H1 (cell line): ENCODE data around the gene ARHGAP42. TPM values are rescaled to one million over a fixed set of nuclear protein-coding genes. Genes with fewer than 3 reads are reported as not detected.
A peak's percentile ranks its signal among the peaks of the same experiment; 100 is the strongest.

ENCODE experiments used
- CTCF ChIA-PET: fragments of 300-600 bp; sonication (Branson Sonifier 250); formaldehyde crosslinking; loops from one replicate; lab custom pipeline; 2021; ENCODE audit not compliant: partially characterized antibody; lab: Charles Lee
- POLR2A ChIA-PET: fragments of 300-600 bp; sonication (Branson Sonifier 250); formaldehyde crosslinking; loops from one replicate; lab custom pipeline; 2021; ENCODE audit warnings: inconsistent platforms; ENCODE audit not compliant: partially characterized antibody; lab: Charles Lee
- DNase-seq, 2 experiments: peaks; one replicate each; pipeline versions ENCODE4 v3.0.0 to v3.0.0-alpha.2; 2010 to 2022; ENCODE audit warnings: low spot score in 2 of 2, low read depth in 1 of 2, mixed read lengths in 1 of 2
- FAIRE-seq: peaks from 2 replicates; lab custom pipeline; 2011; peaks lifted over from hg19 to GRCh38; lab: Jason Lieb, UNC
- H2AFZ ChIP-seq: 2 replicates; pipeline ENCODE4 v1.8.1; 2012; ENCODE audit warnings: low read length, inconsistent platforms
- H2AK5ac ChIP-seq: 2 replicates; pipeline ENCODE4 v1.6.1; 2013; ENCODE audit warnings: low read depth, low read length
- H2BK120ac ChIP-seq: replicated peaks from 2 replicates; pipeline ENCODE3; 2013; ENCODE audit warnings: low read depth, low read length, inconsistent platforms
- H2BK12ac ChIP-seq: 2 replicates; pipeline ENCODE4 v1.6.1; 2013; ENCODE audit warnings: low read depth, low read length
- H2BK15ac ChIP-seq: 2 replicates; pipeline ENCODE4 v1.6.1; 2013; ENCODE audit warnings: low read length
- H2BK20ac ChIP-seq: 2 replicates; pipeline ENCODE4 v1.6.1; 2013; ENCODE audit warnings: low read length
- H2BK5ac ChIP-seq: 2 replicates; pipeline ENCODE4 v1.6.1; 2013; ENCODE audit warnings: low read depth, low read length
- H3K14ac ChIP-seq: 2 replicates; pipeline ENCODE4 v1.6.1; 2013; ENCODE audit warnings: inconsistent platforms; ENCODE audit not compliant: insufficient read length
- H3K18ac ChIP-seq: 2 replicates; pipeline ENCODE4 v1.6.1; 2013; ENCODE audit warnings: low read length; ENCODE audit errors: extremely low read depth
- H3K23ac ChIP-seq: 2 replicates; pipeline ENCODE4 v1.6.1; 2013; ENCODE audit warnings: inconsistent platforms; ENCODE audit not compliant: insufficient read length
- H3K23me2 ChIP-seq: 2 replicates; pipeline ENCODE4 v1.6.1; 2013; ENCODE audit warnings: low read depth, low read length
- H3K27ac ChIP-seq: 2 replicates; pipeline ENCODE4 v1.6.1; 2011; ENCODE audit warnings: low read depth, low read length, inconsistent platforms
- H3K27me3 ChIP-seq, 4 experiments: replicated peaks in 1 of 4; 1 replicate in 1 of 4; 2 replicates in 3 of 4; pipeline versions ENCODE4 v1.6.1 to v1.8.1; 2011 to 2013; ENCODE audit warnings: low read length in 3 of 4, mild to moderate bottlenecking in 3 of 4, inconsistent platforms in 2 of 4, mixed read lengths in 2 of 4, moderate library complexity in 1 of 4; ENCODE audit not compliant: control insufficient read depth in 3 of 4, insufficient read depth in 3 of 4; ENCODE audit errors: extremely low read depth in 1 of 4
- H3K36me3 ChIP-seq, 4 experiments: 2 replicates each; pipeline versions ENCODE4 v1.6.1 to v1.8.1; 2011 to 2013; ENCODE audit warnings: mild to moderate bottlenecking in 4 of 4, low read length in 3 of 4, moderate library complexity in 2 of 4, control low read depth in 1 of 4, inconsistent platforms in 1 of 4; ENCODE audit not compliant: insufficient read depth in 4 of 4, control insufficient read depth in 2 of 4
- H3K4ac ChIP-seq: replicated peaks from 2 replicates; pipeline ENCODE3; 2013; ENCODE audit warnings: low read length, low read depth, mixed read lengths, inconsistent platforms; ENCODE audit not compliant: insufficient read length
- H3K4me1 ChIP-seq, 4 experiments: replicated peaks in 1 of 4; 1 replicate in 1 of 4; 2 replicates in 3 of 4; pipeline versions ENCODE4 v1.6.1 to v1.8.1; 2011 to 2013; ENCODE audit warnings: low read length in 3 of 4, inconsistent platforms in 2 of 4, mixed read lengths in 1 of 4; ENCODE audit not compliant: insufficient read depth in 4 of 4, control insufficient read depth in 3 of 4
- H3K4me2 ChIP-seq, 2 experiments: 2 replicates each; pipeline versions ENCODE4 v1.6.1 to v1.8.1; 2011 to 2013; ENCODE audit warnings: low read depth in 2 of 2, low read length in 2 of 2, control low read depth in 1 of 2, inconsistent platforms in 1 of 2, mild to moderate bottlenecking in 1 of 2; ENCODE audit not compliant: insufficient read depth in 1 of 2
- H3K4me3 ChIP-seq, 4 experiments: fragments of 200-600, 300-600 bp in 1 of 4; sonication (generic), shearing (Covaris generic), sonication (Bioruptor Twin) in 1 of 4; 2 replicates each; pipeline versions ENCODE4 v1.5.1 to v1.8.1; 2011 to 2016; ENCODE audit warnings: low read length in 4 of 4, low read depth in 3 of 4, control low read depth in 2 of 4, inconsistent platforms in 2 of 4, mild to moderate bottlenecking in 2 of 4, mixed read lengths in 1 of 4, moderate library complexity in 1 of 4; ENCODE audit not compliant: insufficient read depth in 2 of 4; ENCODE audit errors: extremely low read depth in 1 of 4
- H3K56ac ChIP-seq: replicated peaks from 2 replicates; pipeline ENCODE3; 2013; ENCODE audit warnings: low read depth, mild to moderate bottlenecking, mixed read lengths, low read length, inconsistent platforms; ENCODE audit not compliant: insufficient read length
- H3K79me1 ChIP-seq: 2 replicates; pipeline ENCODE4 v1.6.1; 2013; ENCODE audit warnings: low read depth, low read length, control low read depth
- H3K79me2 ChIP-seq, 2 experiments: 2 replicates each; pipeline versions ENCODE4 v1.6.1 to v1.8.1; 2012 to 2013; ENCODE audit warnings: low read length in 2 of 2, mild to moderate bottlenecking in 2 of 2, inconsistent platforms in 1 of 2; ENCODE audit not compliant: insufficient read depth in 2 of 2, control insufficient read depth in 1 of 2
- H3K9ac ChIP-seq, 4 experiments: replicated peaks in 1 of 4; 1 replicate in 1 of 4; 2 replicates in 3 of 4; pipeline versions ENCODE4 v1.6.1 to v1.8.1; 2011 to 2013; ENCODE audit warnings: low read depth in 3 of 4, low read length in 3 of 4, control low read depth in 2 of 4, mild to moderate bottlenecking in 2 of 4, moderate library complexity in 2 of 4, inconsistent platforms in 1 of 4; ENCODE audit errors: extremely low read depth in 1 of 4
- H3K9me3 ChIP-seq, 2 experiments: 2 replicates each; pipeline versions ENCODE4 v1.6.1 to v1.8.1; 2012 to 2013; ENCODE audit warnings: mild to moderate bottlenecking in 2 of 2, moderate library complexity in 2 of 2, control low read depth in 1 of 2, inconsistent platforms in 1 of 2, low read depth in 1 of 2, low read length in 1 of 2, mixed read lengths in 1 of 2; ENCODE audit not compliant: insufficient read depth in 2 of 2
- H4K20me1 ChIP-seq, 2 experiments: replicated peaks in 1 of 2; 2 replicates each; pipeline versions ENCODE3 to v1.8.1; 2011 to 2013; ENCODE audit warnings: inconsistent platforms in 2 of 2, low read length in 2 of 2, mild to moderate bottlenecking in 1 of 2; ENCODE audit not compliant: insufficient read depth in 2 of 2, control insufficient read depth in 1 of 2
- H4K5ac ChIP-seq: 2 replicates; pipeline ENCODE4 v1.6.1; 2013; ENCODE audit warnings: low read length, low read depth, mixed read lengths, inconsistent platforms; ENCODE audit not compliant: insufficient read length
- H4K8ac ChIP-seq: 2 replicates; pipeline ENCODE4 v1.8.0; 2013; ENCODE audit warnings: mild to moderate bottlenecking, moderate library complexity, low read length, inconsistent platforms; ENCODE audit not compliant: insufficient read depth; ENCODE audit errors: extremely low read depth
- H4K91ac ChIP-seq: replicated peaks from 2 replicates; pipeline ENCODE3; 2013; ENCODE audit warnings: low read length, mixed read lengths, inconsistent platforms; ENCODE audit not compliant: insufficient read length
- ATF2 ChIP-seq: IDR thresholded peaks from 2 replicates; pipeline ENCODE4 v1.6.1; 2012; ENCODE audit warnings: low read length, inconsistent platforms
- CEBPB ChIP-seq: IDR thresholded peaks from 2 replicates; pipeline ENCODE4 v1.6.1; 2012; ENCODE audit warnings: low read depth, low read length
- CHD2 ChIP-seq: IDR thresholded peaks from 2 replicates; pipeline ENCODE4 v1.6.1; 2012; ENCODE audit warnings: low read length, improper control_type of control experiment
- CREB1 ChIP-seq: IDR thresholded peaks from 2 replicates; pipeline ENCODE4 v1.6.1; 2012; ENCODE audit warnings: inconsistent platforms
- EZH2 ChIP-seq: fragments of 200-600 bp; sonication (generic); IDR thresholded peaks from 2 replicates; pipeline ENCODE4 v1.7.1; 2012; ENCODE audit warnings: low read depth, mild to moderate bottlenecking, moderate library complexity, low read length, inconsistent platforms; ENCODE audit not compliant: severe bottlenecking
- FOSL1 ChIP-seq: IDR thresholded peaks from 2 replicates; pipeline ENCODE4 v1.6.1; 2011; ENCODE audit warnings: mild to moderate bottlenecking, low read depth, low read length, moderate library complexity; ENCODE audit not compliant: insufficient read depth
- JUN ChIP-seq: IDR thresholded peaks from 2 replicates; pipeline ENCODE4 v1.6.1; 2011; ENCODE audit warnings: low read depth, mild to moderate bottlenecking, improper control_type of control experiment, low read length
- RBBP5 ChIP-seq: IDR thresholded peaks from 2 replicates; pipeline ENCODE4 v1.7.1; 2012; ENCODE audit warnings: low read depth, mild to moderate bottlenecking, inconsistent platforms, low read length, moderate library complexity, borderline replicate concordance
- SP1 ChIP-seq: IDR thresholded peaks from 2 replicates; pipeline ENCODE4 v1.6.1; 2011; ENCODE audit warnings: low read depth, low read length
- SP4 ChIP-seq: IDR thresholded peaks from 2 replicates; pipeline ENCODE4 v1.6.1; 2012; ENCODE audit warnings: low read length, inconsistent platforms
- TAF7 ChIP-seq: optimal IDR thresholded peaks from 2 replicates; pipeline ENCODE3; 2011; ENCODE audit warnings: low read depth, mild to moderate bottlenecking, inconsistent platforms, low read length, moderate library complexity, borderline replicate concordance
- TBP ChIP-seq: IDR thresholded peaks from 2 replicates; pipeline ENCODE4 v1.6.1; 2011; ENCODE audit warnings: low read depth, low read length, improper control_type of control experiment
- YY1 ChIP-seq: IDR thresholded peaks from 2 replicates; pipeline ENCODE4 v1.6.1; 2011; ENCODE audit warnings: low read depth, mild to moderate bottlenecking, low read length
- WGBS, 2 experiments: shearing (Covaris generic) in 1 of 2; methylation state at CpG; one replicate each; pipeline versions ENCODE4 v1.1.6 to v1.1.7; 2013 to 2015; ENCODE audit warnings: low lambda C conversion rate in 2 of 2, mixed read lengths in 2 of 2, inconsistent platforms in 1 of 2, low coverage in 1 of 2, missing lambda C conversion rate in 1 of 2; ENCODE audit not compliant: insufficient replicate concordance in 2 of 2, insufficient coverage in 1 of 2, insufficient read length in 1 of 2; ENCODE audit errors: extremely low coverage in 1 of 2, missing lambda C conversion rate in 1 of 2; 5-methylcytosine and 5-hydroxymethylcytosine counted together
- polyA plus RNA-seq, 7 experiments: library from polyadenylated mRNA; depleted of rRNA in 3 of 7; stranded (reverse) in 5 of 7; unstranded in 2 of 7; fragments of >200 nt in 5 of 7; fragments of 200-250 nt in 2 of 7; gene quantifications; 1 replicate in 5 of 7; 2 replicates in 1 of 7; 4 replicates in 1 of 7; pipeline versions ENCODE4 v1.2.1 to v1.2.3, GENCODE V29; 2011 to 2013; ENCODE audit warnings: missing spikeins in 2 of 7, mixed read lengths in 2 of 7
- total RNA-seq: library from RNA; stranded (reverse); fragmentation: NEBNext Ultra II Directional; extraction: Animal tissue kit (Norgen Biotek cat#: 25700); gene quantifications from 2 replicates; pipeline ENCODE4 v1.2.1, GENCODE V29; 2021

The ARHGAP42 gene
- total and polyA plus RNA-seq, 2 of the 8 experiments (the other 6 are each of a cell fraction or from before 2014, with no cell fraction given) = 22.2 to 33.5 TPM

- Histone ChIP-seq H3K79me2 (peaks cover 0 to 38% of the 10 kb centered on the region in 2 experiments; a peak in 2 of 4 replicates), H2BK120ac (no peak overlapping the region), H2BK5ac (no peak overlapping the region), H2BK12ac (no peak overlapping the region), H4K91ac (no peak overlapping the region), H3K23me2 (no peaks in the 10 kb centered on the region; the same call in 1 of the 2 replicates), H4K5ac (no peak overlapping the region), H3K4me3 (no peak overlapping the region), H3K9me3 (no peaks in the 10 kb centered on the region), H4K20me1 (no peaks in the 10 kb centered on the region), H3K79me1 (no peaks in the 10 kb centered on the region), H3K14ac (no peak overlapping the region), H2AK5ac (no peak overlapping the region), H3K27me3 (no peaks in the 10 kb centered on the region), H3K4me1 (peaks cover 0 to 3% (median 2%) of the 10 kb centered on the region in 4 experiments; a peak in 2 of 7 replicates), H2AFZ (no peak overlapping the region), H3K9ac (no peak overlapping the region), H4K8ac (no peak overlapping the region), H3K56ac (no peak overlapping the region), H2BK15ac (no peak overlapping the region), H3K4me2 (peak overlapping the region in 1 of 2 experiments; percentile 9; a peak in 1 of 4 replicates), H3K23ac (no peak overlapping the region), H3K36me3 (peaks cover 0 to 5% (median 2%) of the 10 kb centered on the region in 4 experiments; a peak in 3 of 8 replicates), H2BK20ac (no peak overlapping the region), H3K4ac (no peak overlapping the region), H3K27ac (no peak overlapping the region), H3K18ac (no peak overlapping the region; the same call in 1 of the 2 replicates)
- no peak for DNase-seq
- ChIA-PET POLR2A (interaction anchor here (2.2 kb wide), 1 partner anchor 10 kb away, joined by 8 read pairs; no protein-coding TSS in a partner anchor), CTCF (interaction anchor here (0.7 to 0.9 kb wide), 2 partner anchors 9 to 69 kb away, joined by 3 to 4 read pairs; no protein-coding TSS in a partner anchor)
- FAIRE-seq = peak; percentile 42
- 45% methylated on average over 1 of the region's 1 CpG; no CpG with 5 or more reads in 1 of the 2 experiments for WGBS, 2 experiments
- TF ChIP-seq SP4 (no peak), CHD2 (no peak), EZH2 (no peak), ATF2 (no peak), FOSL1 (no peak), SP1 (no peak), YY1 (no peak), TAF7 (no peak), CEBPB (no peak), RBBP5 (no peak), CREB1 (no peak), TBP (no peak), JUN (no peak)
Observed at GRCh38 chr11:100769165-100769564, 82.1 kb downstream of the ARHGAP42 start.
